Hepatocyte (in vitro differentiated cells): Measurements from ENCODE around the gene NFATC4. TPM values are rescaled to one million over a fixed set of nuclear protein-coding genes. Genes with fewer than 3 reads are reported as not detected.
A peak's percentile ranks its signal among the peaks of the same experiment; 100 is the strongest.

Experiments
- DNase-seq: peaks from one replicate; pipeline ENCODE4 v3.0.0-alpha.2; 2016; ENCODE audit warnings: low spot score
- H2AFZ ChIP-seq: fragments of 200-600 bp; sonication (generic); 2 replicates; pipeline ENCODE4 v1.6.0; 2016; ENCODE audit warnings: antibody characterized with exemption, mild to moderate bottlenecking
- H3K27ac ChIP-seq: fragments of 200-600 bp; sonication (generic); 2 replicates; pipeline ENCODE4 v1.5.1; 2016; ENCODE audit warnings: mild to moderate bottlenecking
- H3K27me3 ChIP-seq: fragments of 200-600 bp; sonication (generic); 2 replicates; pipeline ENCODE4 v1.6.1; 2016
- H3K36me3 ChIP-seq: fragments of 200-600 bp; sonication (generic); replicated peaks from 2 replicates; pipeline ENCODE4 v1.5.1; 2016; ENCODE audit warnings: low read depth; ENCODE audit not compliant: insufficient read depth
- H3K4me1 ChIP-seq: fragments of 200-600 bp; sonication (generic); 2 replicates; pipeline ENCODE4 v1.5.1; 2016; ENCODE audit warnings: mild to moderate bottlenecking, moderate library complexity; ENCODE audit not compliant: insufficient read depth
- H3K4me2 ChIP-seq: fragments of 200-600 bp; sonication (generic); 2 replicates; pipeline ENCODE4 v1.6.0; 2016
- H3K4me3 ChIP-seq: fragments of 200-600 bp; sonication (generic); 2 replicates; pipeline ENCODE4 v1.5.1; 2016; ENCODE audit warnings: mild to moderate bottlenecking
- H3K79me2 ChIP-seq: fragments of 200-600 bp; sonication (generic); 2 replicates; pipeline ENCODE4 v1.6.0; 2017; ENCODE audit warnings: mild to moderate bottlenecking
- H3K9me2 ChIP-seq: fragments of 200-600 bp; sonication (generic); replicated peaks from 2 replicates; pipeline ENCODE4 v1.6.0; 2017; ENCODE audit warnings: mild to moderate bottlenecking; ENCODE audit not compliant: insufficient read depth
- H3K9me3 ChIP-seq: fragments of 200-600 bp; sonication (generic); 2 replicates; pipeline ENCODE4 v1.5.1; 2016; ENCODE audit warnings: low read depth, mild to moderate bottlenecking
- H4K20me1 ChIP-seq: fragments of 200-600 bp; sonication (generic); 2 replicates; pipeline ENCODE4 v1.6.0; 2016; ENCODE audit warnings: mild to moderate bottlenecking; ENCODE audit not compliant: insufficient read depth, poor library complexity, severe bottlenecking
- EZH2 ChIP-seq: fragments of 200-600 bp; sonication (generic); IDR thresholded peaks from 2 replicates; pipeline ENCODE4 v1.6.1; 2016; ENCODE audit warnings: antibody characterized with exemption, mild to moderate bottlenecking, borderline replicate concordance
- EZH2phosphoT487 ChIP-seq: fragments of 200-600 bp; sonication (generic); IDR thresholded peaks from one replicate; pipeline ENCODE4 v1.6.1; 2018; ENCODE audit warnings: antibody characterized with exemption, mild to moderate bottlenecking, low read depth, moderate library complexity; ENCODE audit not compliant: unreplicated experiment, severe bottlenecking
- WGBS: methylation state at CpG from one replicate; pipeline ENCODE4 v1.1.6; 2016; ENCODE audit warnings: low lambda C conversion rate; ENCODE audit errors: missing lambda C conversion rate; 5-methylcytosine and 5-hydroxymethylcytosine counted together
- polyA plus RNA-seq: library from polyadenylated mRNA; unstranded; fragments of >200 nt; fragmentation: Nextera tagmentation; extraction: Ambion mirVana; gene quantifications from 2 replicates; pipeline ENCODE4 v1.2.1, GENCODE V29; 2016
- total RNA-seq: library from RNA; depleted of rRNA; stranded (reverse); fragments of >200 nt; gene quantifications from 2 replicates; pipeline ENCODE4 v1.2.3, GENCODE V29; 2014
- TF ChIP-seq, protein P1 (sequence below): fragments of 200-600 bp; sonication (generic); IDR thresholded peaks from 2 replicates; pipeline ENCODE4 v1.5.1; 2016; ENCODE audit warnings: antibody characterized with exemption, mild to moderate bottlenecking; ENCODE audit not compliant: poor library complexity

NFATC4 gene
- total and polyA plus RNA-seq, 2 experiments from 2014 or later: 37.8 to 68.8 TPM

DNA sequence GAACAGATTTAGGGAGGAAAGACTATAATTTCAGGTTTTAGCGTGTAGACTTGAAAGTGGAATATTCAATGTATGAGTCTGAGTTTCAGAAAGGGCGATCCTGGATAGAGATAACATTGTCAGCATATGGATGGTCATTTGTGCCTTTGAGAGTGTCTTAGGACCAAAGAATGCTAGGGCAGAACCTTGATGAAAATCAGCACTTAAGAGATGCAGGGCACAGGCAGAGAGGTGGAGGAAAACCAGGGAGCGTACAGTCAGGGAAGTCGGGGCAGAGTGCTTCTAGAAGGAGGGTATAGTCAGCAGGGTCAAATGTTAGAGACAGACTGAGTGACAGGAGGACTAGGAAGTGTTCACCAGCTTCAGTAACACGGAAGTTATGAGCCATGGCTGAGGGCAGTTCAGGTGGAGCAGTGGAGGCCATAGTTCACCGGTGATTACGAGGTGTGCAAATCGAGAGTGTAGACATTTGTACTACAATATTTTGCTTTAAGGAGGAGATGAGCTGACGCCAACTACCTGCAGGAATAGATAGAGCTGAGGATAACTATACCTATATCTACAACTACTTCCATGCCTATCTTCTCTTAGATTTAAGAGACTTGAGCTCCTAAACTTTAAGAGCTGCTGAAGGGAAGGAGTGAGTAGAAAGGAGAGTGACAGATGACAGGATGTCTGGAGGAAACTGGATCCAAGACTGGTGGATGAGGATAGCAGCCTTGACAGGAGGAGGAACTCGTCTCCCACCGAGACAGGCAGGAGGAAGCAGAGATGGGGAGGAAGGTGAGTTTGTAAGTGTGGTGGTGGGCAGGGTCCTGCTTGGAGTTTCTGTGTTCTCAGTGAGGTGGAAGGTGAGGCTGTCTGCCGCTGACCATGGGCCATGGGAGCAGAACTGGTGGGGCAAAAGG, 55.0 kb downstream of the NFATC4 start:
- 76% methylated on average over 12 of the region's 12 CpGs for WGBS
- Histone ChIP-seq H3K4me1 (peaks cover 21% of the 10 kb centered on the region), H2AFZ (no peak overlapping the region), H3K4me3 (no peak overlapping the region), H3K27ac (peak overlapping the region; percentile 63), H3K4me2 (peak overlapping the region; percentile 28), H3K79me2 (no peaks in the 10 kb centered on the region), H3K36me3 (no peaks in the 10 kb centered on the region), H3K9me2 (no peaks in the 10 kb centered on the region), H4K20me1 (no peaks in the 10 kb centered on the region), H3K9me3 (no peaks in the 10 kb centered on the region), H3K27me3 (no peaks in the 10 kb centered on the region)
- DNase-seq: peak; percentile 51
- TF ChIP-seq, protein P1, sequence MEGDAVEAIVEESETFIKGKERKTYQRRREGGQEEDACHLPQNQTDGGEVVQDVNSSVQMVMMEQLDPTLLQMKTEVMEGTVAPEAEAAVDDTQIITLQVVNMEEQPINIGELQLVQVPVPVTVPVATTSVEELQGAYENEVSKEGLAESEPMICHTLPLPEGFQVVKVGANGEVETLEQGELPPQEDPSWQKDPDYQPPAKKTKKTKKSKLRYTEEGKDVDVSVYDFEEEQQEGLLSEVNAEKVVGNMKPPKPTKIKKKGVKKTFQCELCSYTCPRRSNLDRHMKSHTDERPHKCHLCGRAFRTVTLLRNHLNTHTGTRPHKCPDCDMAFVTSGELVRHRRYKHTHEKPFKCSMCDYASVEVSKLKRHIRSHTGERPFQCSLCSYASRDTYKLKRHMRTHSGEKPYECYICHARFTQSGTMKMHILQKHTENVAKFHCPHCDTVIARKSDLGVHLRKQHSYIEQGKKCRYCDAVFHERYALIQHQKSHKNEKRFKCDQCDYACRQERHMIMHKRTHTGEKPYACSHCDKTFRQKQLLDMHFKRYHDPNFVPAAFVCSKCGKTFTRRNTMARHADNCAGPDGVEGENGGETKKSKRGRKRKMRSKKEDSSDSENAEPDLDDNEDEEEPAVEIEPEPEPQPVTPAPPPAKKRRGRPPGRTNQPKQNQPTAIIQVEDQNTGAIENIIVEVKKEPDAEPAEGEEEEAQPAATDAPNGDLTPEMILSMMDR: no peak
- TF ChIP-seq EZH2phosphoT487 (no peak), EZH2 (no peak)

DNA sequence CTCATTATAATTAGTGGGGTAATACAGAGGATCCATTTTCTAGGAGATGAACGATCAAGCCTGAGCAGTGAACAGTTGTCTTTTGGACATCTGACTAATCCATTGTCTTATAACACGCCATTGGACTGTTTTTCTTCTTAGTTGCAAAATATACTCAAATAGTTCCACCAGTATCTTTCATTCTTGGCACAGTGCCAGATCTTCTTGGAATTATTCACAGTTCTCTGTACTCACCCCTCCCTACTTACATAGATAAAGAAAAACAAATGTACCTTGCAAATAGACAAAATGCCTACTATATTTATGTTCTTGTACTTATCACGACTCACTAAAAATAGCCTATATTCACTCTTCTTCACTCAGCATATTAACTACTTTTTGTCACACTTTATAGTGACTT, 57.7 kb downstream of the NFATC4 start:
- 60% methylated on average over 3 of the region's 3 CpGs for WGBS
- Histone ChIP-seq H4K20me1 (no peaks in the 10 kb centered on the region), H3K4me1 (peaks cover 33% of the 10 kb centered on the region), H3K79me2 (peaks cover 11% of the 10 kb centered on the region), H3K9me2 (no peaks in the 10 kb centered on the region), H3K4me2 (peak overlapping the region; percentile 21), H3K4me3 (no peak overlapping the region), H2AFZ (no peak overlapping the region), H3K36me3 (no peaks in the 10 kb centered on the region), H3K9me3 (no peaks in the 10 kb centered on the region), H3K27me3 (no peaks in the 10 kb centered on the region), H3K27ac (peak overlapping the region; percentile 87)
- TF ChIP-seq, protein P1: no peak
- TF ChIP-seq EZH2 (no peak), EZH2phosphoT487 (no peak)
- DNase-seq: peak; percentile 78

DNA sequence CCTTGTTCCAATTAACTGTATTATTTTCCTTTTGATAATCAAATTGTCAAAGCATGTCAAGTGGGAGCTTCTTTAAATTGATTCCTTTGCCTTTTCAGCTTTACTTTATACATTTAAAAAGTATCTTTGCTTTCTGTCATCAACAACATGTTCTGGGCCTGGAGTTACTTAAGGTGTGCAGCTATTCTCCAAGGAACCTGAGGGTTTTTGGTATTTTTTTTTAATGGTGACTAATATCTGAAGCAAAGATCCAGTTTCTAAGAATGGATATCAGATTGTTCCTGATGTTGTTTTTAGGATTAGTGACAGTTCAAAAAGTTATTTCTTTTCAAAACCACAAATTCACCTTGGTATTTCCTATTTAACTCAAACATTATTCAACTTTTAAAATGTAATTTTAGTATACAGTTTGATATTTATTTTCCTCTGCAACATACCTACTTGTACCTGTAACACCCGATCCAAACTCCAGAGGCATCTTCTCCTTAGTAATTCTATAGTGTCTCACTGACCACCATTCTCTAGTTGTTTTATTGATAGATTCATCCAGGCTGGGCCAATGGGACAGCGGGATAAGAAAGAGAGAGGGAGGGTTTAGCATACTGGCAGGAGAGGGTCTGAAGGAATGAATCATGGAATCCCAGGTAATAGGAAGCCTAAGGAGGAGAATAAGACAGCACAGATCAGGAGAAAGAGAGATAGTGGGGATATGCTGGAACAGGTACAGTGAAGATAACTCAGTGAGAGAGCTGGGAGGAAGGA, 58.3 kb downstream of the NFATC4 start:
- Histone ChIP-seq H3K4me3 (no peak overlapping the region), H3K27me3 (no peaks in the 10 kb centered on the region), H3K36me3 (no peaks in the 10 kb centered on the region), H3K4me1 (peaks cover 37% of the 10 kb centered on the region), H3K9me2 (no peaks in the 10 kb centered on the region), H3K79me2 (peaks cover 17% of the 10 kb centered on the region), H3K27ac (peak overlapping the region; percentile 87), H2AFZ (no peak overlapping the region), H4K20me1 (peaks cover 4% of the 10 kb centered on the region), H3K9me3 (no peaks in the 10 kb centered on the region), H3K4me2 (peak overlapping the region; percentile 21)
- no peak for TF ChIP-seq EZH2phosphoT487
- TF ChIP-seq EZH2: no peak
- TF ChIP-seq, protein P1: no peak
- no peak for DNase-seq
- 69% methylated on average over 2 of the region's 2 CpGs for WGBS
